Stomach (tissue), 4 donors: ENCODE measurements around the gene GPR32.

Source experiments
- CTCF ChIP-seq, 7 experiments: fragments of 450-650 bp in 4 of 7; fragments of 200-600 bp in 3 of 7; sonication (generic) in 3 of 7; IDR thresholded peaks; one replicate each; pipeline ENCODE4 v1.5.1; 2016 to 2019; ENCODE audit warnings: antibody characterized with exemption in 7 of 7, control low read depth in 2 of 7, mild to moderate bottlenecking in 1 of 7
- POLR2A ChIP-seq, 4 donors: fragments of 450-650 bp; IDR thresholded peaks; one replicate each; pipeline ENCODE4 v1.6.1; 2016; ENCODE audit warnings: antibody characterized with exemption in 4 of 4, control low read depth in 2 of 4, mild to moderate bottlenecking in 1 of 4, moderate library complexity in 1 of 4
- POLR2AphosphoS5 ChIP-seq, 3 donors: sonication (generic); formaldehyde crosslinking; IDR thresholded peaks; one replicate each; pipeline ENCODE4 v1.6.1; 2016; ENCODE audit warnings: antibody characterized with exemption in 3 of 3

GRCh38 chr19:50797429-50797780 lies 27.1 kb downstream of the GPR32 start:
- no peak for TF ChIP-seq CTCF (IDR thresholded peaks at IDR 0.05)
- TF ChIP-seq POLR2A (IDR thresholded peaks at IDR 0.05): no peak
- TF ChIP-seq POLR2AphosphoS5 (IDR thresholded peaks at IDR 0.05): no peak
